PC-3 (cell line): ENCODE data around the gene PARP1. TPM values are rescaled to one million over a fixed set of nuclear protein-coding genes. Genes with fewer than 3 reads are reported as not detected.

ENCODE experiments used
- ATAC-seq: fragments of 200-7000 bp; cut with Tn5 transposase; 2 replicates; pipeline ENCODE4 v1.9.1; 2020; ENCODE audit warnings: mild to moderate bottlenecking, moderate library complexity
- BruUV-seq: library from RNA; stranded (reverse); fragments of 400-500 nt; replicated peaks from 2 replicates; lab custom pipeline; 2021; lab: Mats Ljungman, UMichigan
- CTCF ChIA-PET: fragments of 300-600 bp; sonication (Branson Sonifier 250); formaldehyde crosslinking; loops from one replicate; lab custom pipeline; 2022; ENCODE audit warnings: antibody characterized with exemption; lab: Charles Lee
- POLR2A ChIA-PET: fragments of 300-600 bp; sonication (Branson Sonifier 250); formaldehyde crosslinking; loops from one replicate; lab custom pipeline; 2022; ENCODE audit warnings: antibody characterized with exemption; ENCODE audit not compliant: unreplicated experiment; lab: Charles Lee
- DNase-seq: peaks from one replicate; pipeline ENCODE4 v3.0.0-alpha.2; 2015
- H2AFZ ChIP-seq: fragments of 300-600 bp; sonication (generic); 2 replicates; pipeline ENCODE4 v1.6.0; 2016; ENCODE audit warnings: antibody characterized with exemption, low read length
- H3F3A ChIP-seq: fragments of 300-600 bp; sonication (generic); one replicate; pipeline ENCODE4 v1.6.0; 2017; ENCODE audit warnings: antibody characterized with exemption, low read length, control low read depth, mild to moderate bottlenecking; ENCODE audit not compliant: unreplicated experiment
- H3K27ac ChIP-seq: fragments of 300-600 bp; sonication (generic); 2 replicates; pipeline ENCODE4 v1.5.1; 2016; ENCODE audit warnings: mild to moderate bottlenecking, low read length
- H3K27me3 ChIP-seq: fragments of 300-600 bp; sonication (generic); 2 replicates; pipeline ENCODE4 v1.6.1; 2016; ENCODE audit warnings: low read length, mixed read lengths
- H3K36me3 ChIP-seq: fragments of 300-600 bp; sonication (generic); 2 replicates; pipeline ENCODE4 v1.6.1; 2016; ENCODE audit warnings: low read depth, mixed run types, low read length, mixed read lengths
- H3K4me1 ChIP-seq: fragments of 300-600 bp; sonication (generic); 2 replicates; pipeline ENCODE4 v1.5.1; 2016; ENCODE audit warnings: low read length; ENCODE audit not compliant: insufficient read depth
- H3K4me2 ChIP-seq: fragments of 300-600 bp; sonication (generic); 2 replicates; pipeline ENCODE4 v1.6.0; 2016; ENCODE audit warnings: low read length
- H3K4me3 ChIP-seq: fragments of 300-600 bp; sonication (generic); 2 replicates; pipeline ENCODE4 v1.5.1; 2016; ENCODE audit warnings: mild to moderate bottlenecking, low read length, mixed read lengths
- H3K79me2 ChIP-seq: fragments of 300-600 bp; sonication (generic); 2 replicates; pipeline ENCODE4 v1.6.1; 2017; ENCODE audit warnings: low read length, mixed read lengths
- H3K9ac ChIP-seq: fragments of 300-600 bp; sonication (generic); 2 replicates; pipeline ENCODE4 v1.6.0; 2016; ENCODE audit warnings: mild to moderate bottlenecking, low read length
- H3K9me2 ChIP-seq: fragments of 300-600 bp; sonication (generic); replicated peaks from 2 replicates; pipeline ENCODE4 v1.6.1; 2016; ENCODE audit warnings: mixed run types, low read length, mixed read lengths
- H3K9me3 ChIP-seq: fragments of 300-600 bp; sonication (generic); 2 replicates; pipeline ENCODE4 v1.6.1; 2016; ENCODE audit warnings: low read length, mixed read lengths
- H4K20me1 ChIP-seq: fragments of 300-600 bp; sonication (generic); 2 replicates; pipeline ENCODE4 v1.6.1; 2016; ENCODE audit warnings: low read length, mixed read lengths
- EZH2 ChIP-seq: fragments of 300-600 bp; sonication (generic); IDR thresholded peaks from one replicate; pipeline ENCODE4 v1.6.1; 2017; ENCODE audit warnings: antibody characterized with exemption, mild to moderate bottlenecking, low read length; ENCODE audit not compliant: unreplicated experiment
- EZH2phosphoT487 ChIP-seq: fragments of 300-600 bp; sonication (generic); IDR thresholded peaks from 2 replicates; pipeline ENCODE4 v1.6.1; 2018; ENCODE audit warnings: mild to moderate bottlenecking, antibody characterized with exemption, low read length, borderline replicate concordance
- intact Hi-C: fragments of 100-400 bp; cut with micrococcal nuclease; formaldehyde crosslinking; loops from 2 replicates; pipeline ENCODE4 v1.9.0; 2023
- total RNA-seq: library from RNA; depleted of rRNA; stranded (reverse); fragments of >200 nt; gene quantifications from 2 replicates; pipeline ENCODE4 v1.2.3, GENCODE V29; 2014
- TF ChIP-seq, protein P1 (sequence below): fragments of 300-600 bp; sonication (generic); conservative IDR thresholded peaks from 2 replicates; pipeline ENCODE4 v1.5.1; 2017; ENCODE audit warnings: antibody characterized with exemption, low read depth, mild to moderate bottlenecking, low read length

Gene PARP1
- total RNA-seq, 1 experiment from 2014 or later: 538 TPM

DNA sequence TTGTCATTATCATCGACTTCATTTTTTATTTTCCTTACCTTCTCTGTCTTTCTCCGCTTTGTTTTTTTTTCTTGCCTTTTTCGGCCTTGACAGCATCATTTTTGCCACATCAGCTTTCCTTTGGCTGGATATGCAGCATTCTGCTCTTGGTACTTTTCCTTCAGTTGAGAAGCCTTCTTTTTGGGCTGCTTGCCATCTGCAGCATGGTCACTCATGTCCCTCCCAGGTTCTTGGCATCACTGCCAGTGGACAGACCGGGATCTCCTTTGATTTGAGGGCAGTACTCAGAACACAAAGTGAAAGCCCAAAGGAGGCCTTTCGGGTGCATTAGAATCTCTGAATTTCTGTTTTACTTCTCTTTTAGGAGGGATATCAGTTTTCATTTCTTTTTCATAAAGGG, 3.7 kb upstream of the PARP1 start:
- ATAC-seq: no peak
- POLR2A ChIA-PET: no interaction called here
- CTCF ChIA-PET: no interaction called here

DNA sequence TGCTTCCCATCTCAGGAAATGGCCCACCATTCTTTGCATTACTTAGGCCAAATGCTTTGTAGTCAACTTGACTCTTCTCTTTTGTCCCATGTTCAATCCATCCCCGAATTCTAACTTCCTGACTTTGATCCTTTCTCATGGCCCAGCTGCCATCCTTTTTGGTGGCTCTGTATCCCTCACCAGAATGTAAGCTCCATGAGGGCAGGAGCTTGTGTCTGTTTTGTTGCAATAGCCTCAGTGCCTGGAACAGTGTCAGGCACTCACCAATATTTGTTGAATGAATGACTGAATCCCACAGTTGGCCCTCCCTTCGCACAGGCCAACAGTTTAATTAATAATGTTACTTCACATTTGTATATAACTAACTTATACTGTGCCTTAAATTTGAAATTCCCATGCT, 3.1 kb upstream of the PARP1 start:
- H3K27ac ChIP-seq: no peak overlapping the region
- no peak overlapping the region for H3K4me3 ChIP-seq
- DNase-seq (no peak), ATAC-seq (no peak)
- no TSS peak for BruUV-seq
- peaks cover 12% of the 10 kb centered on the region for H3K4me1 ChIP-seq
- TF ChIP-seq EZH2phosphoT487 (no peak), EZH2 (no peak)
- TF ChIP-seq, protein P1, sequence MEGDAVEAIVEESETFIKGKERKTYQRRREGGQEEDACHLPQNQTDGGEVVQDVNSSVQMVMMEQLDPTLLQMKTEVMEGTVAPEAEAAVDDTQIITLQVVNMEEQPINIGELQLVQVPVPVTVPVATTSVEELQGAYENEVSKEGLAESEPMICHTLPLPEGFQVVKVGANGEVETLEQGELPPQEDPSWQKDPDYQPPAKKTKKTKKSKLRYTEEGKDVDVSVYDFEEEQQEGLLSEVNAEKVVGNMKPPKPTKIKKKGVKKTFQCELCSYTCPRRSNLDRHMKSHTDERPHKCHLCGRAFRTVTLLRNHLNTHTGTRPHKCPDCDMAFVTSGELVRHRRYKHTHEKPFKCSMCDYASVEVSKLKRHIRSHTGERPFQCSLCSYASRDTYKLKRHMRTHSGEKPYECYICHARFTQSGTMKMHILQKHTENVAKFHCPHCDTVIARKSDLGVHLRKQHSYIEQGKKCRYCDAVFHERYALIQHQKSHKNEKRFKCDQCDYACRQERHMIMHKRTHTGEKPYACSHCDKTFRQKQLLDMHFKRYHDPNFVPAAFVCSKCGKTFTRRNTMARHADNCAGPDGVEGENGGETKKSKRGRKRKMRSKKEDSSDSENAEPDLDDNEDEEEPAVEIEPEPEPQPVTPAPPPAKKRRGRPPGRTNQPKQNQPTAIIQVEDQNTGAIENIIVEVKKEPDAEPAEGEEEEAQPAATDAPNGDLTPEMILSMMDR: no peak
- 0 out of 2 replicates have a peak, but pooled peaks cover 3% of the 10 kb centered on the region for H3K27me3 ChIP-seq
- no peaks in the 10 kb centered on the region for H3K9me2 ChIP-seq
- H3K9ac ChIP-seq: no peak overlapping the region
- peaks cover 7% of the 10 kb centered on the region for H3F3A ChIP-seq
- POLR2A ChIA-PET: no interaction called here
- CTCF ChIA-PET: interaction anchor here (0.6 kb wide), 1 partner anchor 137 kb away, joined by 5 read pairs; no protein-coding TSS in a partner anchor
- no peak overlapping the region for H3K4me2 ChIP-seq
- no peaks in the 10 kb centered on the region for H3K36me3 ChIP-seq
- intact Hi-C loops: no loop called here
- H3K9me3 ChIP-seq: no peaks in the 10 kb centered on the region
- H2AFZ ChIP-seq: no peak overlapping the region
- peaks cover 16% of the 10 kb centered on the region for H3K79me2 ChIP-seq
- peaks cover 13% of the 10 kb centered on the region for H4K20me1 ChIP-seq

More for the DNA sequence above, 3.7 kb upstream of the PARP1 start:
- DNase-seq: no peak
- H3K9me2 ChIP-seq: no peaks in the 10 kb centered on the region
- BruUV-seq: no TSS peak
- no peak overlapping the region for H3K27ac ChIP-seq
- peaks cover 6% of the 10 kb centered on the region; the same call in 1 of the 2 replicates for H3K4me1 ChIP-seq
- H3K27me3 ChIP-seq: 0 out of 2 replicates have a peak, but pooled peaks cover 3% of the 10 kb centered on the region
- no peaks in the 10 kb centered on the region for H3K36me3 ChIP-seq
- peaks cover under 1% of the 10 kb centered on the region for H3F3A ChIP-seq
- no peak overlapping the region for H3K9ac ChIP-seq
- no peak overlapping the region for H3K4me3 ChIP-seq
- H3K79me2 ChIP-seq: peaks cover 9% of the 10 kb centered on the region
- peaks cover 7% of the 10 kb centered on the region for H4K20me1 ChIP-seq
- H3K4me2 ChIP-seq: no peak overlapping the region
- no peaks in the 10 kb centered on the region for H3K9me3 ChIP-seq
- no peak for TF ChIP-seq EZH2
- TF ChIP-seq EZH2phosphoT487: no peak
- TF ChIP-seq, protein P1: no peak
- H2AFZ ChIP-seq: no peak overlapping the region
- intact Hi-C loops: no loop called here

DNA sequence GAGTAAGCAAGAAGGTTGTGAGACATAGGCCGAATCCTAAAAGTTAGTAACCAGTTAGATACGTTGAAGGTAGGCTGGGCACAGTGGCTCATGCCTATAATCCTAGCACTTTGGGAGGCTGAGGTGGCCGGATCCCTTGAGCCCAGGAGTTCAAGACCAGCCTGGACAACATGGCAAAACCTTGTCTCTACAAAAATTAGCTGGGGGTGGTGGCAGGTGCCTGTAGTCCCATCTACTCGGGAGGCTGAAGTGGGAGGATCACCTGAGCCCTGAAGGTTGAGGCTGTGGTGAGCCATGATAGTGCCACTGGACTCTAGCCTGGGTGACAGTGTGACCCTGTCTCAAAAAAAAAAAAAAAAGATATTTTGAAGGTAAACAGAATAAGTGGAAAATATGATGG, 1.5 kb upstream of the PARP1 start:
- H3K79me2 ChIP-seq: peaks cover 32% of the 10 kb centered on the region
- no peaks in the 10 kb centered on the region for H3K36me3 ChIP-seq
- H3K4me2 ChIP-seq: no peak overlapping the region
- H3K9me3 ChIP-seq: no peaks in the 10 kb centered on the region
- H3K27me3 ChIP-seq: 0 out of 2 replicates have a peak, but pooled peaks cover 3% of the 10 kb centered on the region
- TF ChIP-seq, protein P1: no peak
- TF ChIP-seq EZH2 (no peak), EZH2phosphoT487 (no peak)
- no peak overlapping the region for H3K4me3 ChIP-seq
- intact Hi-C loops: loop anchor here (5.0 kb wide), 2 partner anchors 102 to 282 kb away; partner anchors contain the start of gene LIN9
- peaks cover 29% of the 10 kb centered on the region for H4K20me1 ChIP-seq
- POLR2A ChIA-PET: no interaction called here
- H3K4me1 ChIP-seq: peaks cover 28% of the 10 kb centered on the region
- H3K27ac ChIP-seq: no peak overlapping the region
- no peak for DNase-seq
- no peak overlapping the region for H2AFZ ChIP-seq
- no peak for ATAC-seq
- CTCF ChIA-PET: no interaction called here
- no peak overlapping the region for H3K9ac ChIP-seq
- H3F3A ChIP-seq: peaks cover 8% of the 10 kb centered on the region
- BruUV-seq: no TSS peak
- H3K9me2 ChIP-seq: no peaks in the 10 kb centered on the region
